ENCODE data around the gene PRKN. TPM values are rescaled to one million over a fixed set of nuclear protein-coding genes. Genes with fewer than 3 reads are reported as not detected.

PRKN gene
- total and polyA plus RNA-seq, 2 experiments from 2014 or later = 1.2 to 2.3 TPM

- no peak overlapping the region for H3K4me3 ChIP-seq
- H4K20me1 ChIP-seq (ENCODE audit: insufficient read depth) = no peaks in the 10 kb centered on the region
- no peak overlapping the region for H2AFZ ChIP-seq
- no peaks in the 10 kb centered on the region for H3K79me2 ChIP-seq (ENCODE audit: insufficient read depth)
- no peaks in the 10 kb centered on the region for H3K9me3 ChIP-seq (ENCODE audit: low read depth)
- TF ChIP-seq EZH2phosphoT487 (IDR thresholded peaks at IDR 0.05; ENCODE audit: insufficient read depth, low read depth) = no peak
- no peak for TF ChIP-seq EZH2 (IDR thresholded peaks at IDR 0.05; ENCODE audit: insufficient read depth, poor library complexity, severe bottlenecking)
- H3K9ac ChIP-seq = no peak overlapping the region
- peak; percentile 13 for DNase-seq
- in situ Hi-C loops (cut with MboI) = no loop called here
- no peaks in the 10 kb centered on the region for H3K36me3 ChIP-seq (ENCODE audit: low read depth)
- WGBS, 2 experiments (ENCODE audit: low coverage in 1 of 2, low lambda C conversion rate in 2 of 2, missing lambda C conversion rate in 2 of 2) = 54 to 72% methylated on average over 1 to 2 of the region's 2 CpGs
- H3K4me2 ChIP-seq (ENCODE audit: unreplicated experiment) = no peak overlapping the region
- no peak overlapping the region for H3K27ac ChIP-seq
- no peaks in the 10 kb centered on the region for H3F3A ChIP-seq (ENCODE audit: insufficient read depth)
- no peaks in the 10 kb centered on the region for H3K4me1 ChIP-seq (ENCODE audit: insufficient read depth)
- no peaks in the 10 kb centered on the region for H3K9me2 ChIP-seq (ENCODE audit: insufficient read depth)
- no peaks in the 10 kb centered on the region for H3K27me3 ChIP-seq (replicated peaks; ENCODE audit: insufficient read depth)
Measured at GRCh38 chr6:161850562-161850961, 877.0 kb downstream of the PRKN start.

- Histone ChIP-seq H3K27me3 (replicated peaks; ENCODE audit: insufficient read depth) (no peaks in the 10 kb centered on the region), H3K9me3 (ENCODE audit: low read depth) (no peaks in the 10 kb centered on the region)
- TF ChIP-seq EZH2phosphoT487 (IDR thresholded peaks at IDR 0.05; ENCODE audit: insufficient read depth, low read depth) = no peak
- no peak for TF ChIP-seq EZH2 (IDR thresholded peaks at IDR 0.05; ENCODE audit: insufficient read depth, poor library complexity, severe bottlenecking)
Measured at GRCh38 chr6:161847628-161848027, 879.9 kb downstream of the PRKN start.

GRCh38 chr6:161844804-161845203, 882.8 kb downstream of the PRKN start:
- in situ Hi-C loops (cut with MboI) = no loop called here
- H2AFZ ChIP-seq = no peak overlapping the region

More at GRCh38 chr6:161847628-161848027, 879.9 kb downstream of the PRKN start:
- no peaks in the 10 kb centered on the region for H3K4me1 ChIP-seq (ENCODE audit: insufficient read depth)
- no peaks in the 10 kb centered on the region for H3K79me2 ChIP-seq (ENCODE audit: insufficient read depth)
- no peaks in the 10 kb centered on the region for H4K20me1 ChIP-seq (ENCODE audit: insufficient read depth)
- H3K4me3 ChIP-seq = no peak overlapping the region
- H3K9me2 ChIP-seq (ENCODE audit: insufficient read depth) = no peaks in the 10 kb centered on the region
- no peaks in the 10 kb centered on the region for H3K36me3 ChIP-seq (ENCODE audit: low read depth)
- in situ Hi-C loops (cut with MboI) = no loop called here
- 60 to 62% methylated on average over 3 of the region's 3 CpGs for WGBS, 2 experiments (ENCODE audit: low coverage in 1 of 2, low lambda C conversion rate in 2 of 2, missing lambda C conversion rate in 2 of 2)
- no peak overlapping the region for H2AFZ ChIP-seq
- no peak for DNase-seq
- no peak overlapping the region for H3K27ac ChIP-seq
- no peak overlapping the region for H3K9ac ChIP-seq
- no peaks in the 10 kb centered on the region for H3F3A ChIP-seq (ENCODE audit: insufficient read depth)
- no peak overlapping the region for H3K4me2 ChIP-seq (ENCODE audit: unreplicated experiment)

GRCh38 chr6:161843066-161843465, 884.5 kb downstream of the PRKN start:
- no peak overlapping the region for H3K27ac ChIP-seq
- no peak for DNase-seq
- WGBS, 2 experiments (ENCODE audit: low coverage in 1 of 2, low lambda C conversion rate in 2 of 2, missing lambda C conversion rate in 2 of 2) = 86 to 90% methylated on average over 3 of the region's 3 CpGs
- H3K4me2 ChIP-seq (ENCODE audit: unreplicated experiment) = no peak overlapping the region
- H3K36me3 ChIP-seq (ENCODE audit: low read depth) = no peaks in the 10 kb centered on the region
- no peaks in the 10 kb centered on the region for H3K9me3 ChIP-seq (ENCODE audit: low read depth)
- no peaks in the 10 kb centered on the region for H3F3A ChIP-seq (ENCODE audit: insufficient read depth)
- TF ChIP-seq EZH2 (IDR thresholded peaks at IDR 0.05; ENCODE audit: insufficient read depth, poor library complexity, severe bottlenecking) (no peak), EZH2phosphoT487 (IDR thresholded peaks at IDR 0.05; ENCODE audit: insufficient read depth, low read depth) (no peak)
- no peak overlapping the region for H3K9ac ChIP-seq
- no peaks in the 10 kb centered on the region for H3K9me2 ChIP-seq (ENCODE audit: insufficient read depth)
- in situ Hi-C loops (cut with MboI) = no loop called here
- H3K27me3 ChIP-seq (replicated peaks; ENCODE audit: insufficient read depth) = no peaks in the 10 kb centered on the region
- no peaks in the 10 kb centered on the region for H3K79me2 ChIP-seq (ENCODE audit: insufficient read depth)
- H3K4me1 ChIP-seq (ENCODE audit: insufficient read depth) = no peaks in the 10 kb centered on the region
- H2AFZ ChIP-seq = no peak overlapping the region
- H4K20me1 ChIP-seq (ENCODE audit: insufficient read depth) = no peaks in the 10 kb centered on the region
- no peak overlapping the region for H3K4me3 ChIP-seq

More at GRCh38 chr6:161844804-161845203, 882.8 kb downstream of the PRKN start:
- no peak overlapping the region for H3K4me2 ChIP-seq (ENCODE audit: unreplicated experiment)
- DNase-seq = no peak
- TF ChIP-seq EZH2phosphoT487 (IDR thresholded peaks at IDR 0.05; ENCODE audit: insufficient read depth, low read depth) = no peak
- TF ChIP-seq EZH2 (IDR thresholded peaks at IDR 0.05; ENCODE audit: insufficient read depth, poor library complexity, severe bottlenecking) = no peak
- no peak overlapping the region for H3K27ac ChIP-seq
- no peaks in the 10 kb centered on the region for H3K79me2 ChIP-seq (ENCODE audit: insufficient read depth)
- no peaks in the 10 kb centered on the region for H3K27me3 ChIP-seq (replicated peaks; ENCODE audit: insufficient read depth)
- H3K9ac ChIP-seq = no peak overlapping the region
- H4K20me1 ChIP-seq (ENCODE audit: insufficient read depth) = no peaks in the 10 kb centered on the region
- no peak overlapping the region for H3K4me3 ChIP-seq
- 52 to 68% methylated on average over 4 of the region's 4 CpGs for WGBS, 2 experiments (ENCODE audit: low coverage in 1 of 2, low lambda C conversion rate in 2 of 2, missing lambda C conversion rate in 2 of 2)
- H3K9me3 ChIP-seq (ENCODE audit: low read depth) = no peaks in the 10 kb centered on the region
- no peaks in the 10 kb centered on the region for H3K36me3 ChIP-seq (ENCODE audit: low read depth)
- no peaks in the 10 kb centered on the region for H3K4me1 ChIP-seq (ENCODE audit: insufficient read depth)
- no peaks in the 10 kb centered on the region for H3K9me2 ChIP-seq (ENCODE audit: insufficient read depth)
- no peaks in the 10 kb centered on the region for H3F3A ChIP-seq (ENCODE audit: insufficient read depth)

- no peak overlapping the region for H3K9ac ChIP-seq
- no peak overlapping the region for H3K27ac ChIP-seq
- H3K36me3 ChIP-seq (ENCODE audit: low read depth) = no peaks in the 10 kb centered on the region
- no peaks in the 10 kb centered on the region for H3K27me3 ChIP-seq (replicated peaks; ENCODE audit: insufficient read depth)
- H4K20me1 ChIP-seq (ENCODE audit: insufficient read depth) = no peaks in the 10 kb centered on the region
- 84 to 92% methylated on average over 3 of the region's 3 CpGs for WGBS, 2 experiments (ENCODE audit: low coverage in 1 of 2, low lambda C conversion rate in 2 of 2, missing lambda C conversion rate in 2 of 2)
- H3K9me3 ChIP-seq (ENCODE audit: low read depth) = no peaks in the 10 kb centered on the region
- in situ Hi-C loops (cut with MboI) = no loop called here
- H3K4me2 ChIP-seq (ENCODE audit: unreplicated experiment) = no peak overlapping the region
- H3F3A ChIP-seq (ENCODE audit: insufficient read depth) = no peaks in the 10 kb centered on the region
- TF ChIP-seq EZH2 (IDR thresholded peaks at IDR 0.05; ENCODE audit: insufficient read depth, poor library complexity, severe bottlenecking) (no peak), EZH2phosphoT487 (IDR thresholded peaks at IDR 0.05; ENCODE audit: insufficient read depth, low read depth) (no peak)
- H3K4me3 ChIP-seq = no peak overlapping the region
- DNase-seq = no peak
- H3K4me1 ChIP-seq (ENCODE audit: insufficient read depth) = no peaks in the 10 kb centered on the region
- H3K79me2 ChIP-seq (ENCODE audit: insufficient read depth) = no peaks in the 10 kb centered on the region
- H2AFZ ChIP-seq = no peak overlapping the region
- no peaks in the 10 kb centered on the region for H3K9me2 ChIP-seq (ENCODE audit: insufficient read depth)
Measured at GRCh38 chr6:161840380-161840779, 887.2 kb downstream of the PRKN start.
